Measurements from ENCODE around the gene ANP32B. TPM values are rescaled to one million over a fixed set of nuclear protein-coding genes. Genes with fewer than 3 reads are reported as not detected.

Gene ANP32B
- polyA plus RNA-seq, 1 of the 3 experiments (the other 2 are of a cell fraction), result 28.4 TPM

- Histone ChIP-seq H3K36me3 (replicated peaks in 1 of 2; ENCODE audit: control insufficient read depth in 1 of 2, insufficient read depth in 2 of 2, low read length in 1 of 2) (peaks cover 65 to 78% of the 10 kb centered on the region in 2 experiments), H3K27ac (ENCODE audit: low read depth in 2 of 2, low read length in 1 of 2) (no peak overlapping the region), H3F3A (replicated peaks; ENCODE audit: insufficient read depth) (peaks cover 3% of the 10 kb centered on the region), H3K79me2 (ENCODE audit: insufficient read depth) (peaks cover 23% of the 10 kb centered on the region), H3K4me2 (no peak overlapping the region), H2AFZ (ENCODE audit: low read depth) (no peak overlapping the region), H3K9me3 (no peaks in the 10 kb centered on the region), H3K4me1 (ENCODE audit: control insufficient read depth in 1 of 2, insufficient read depth in 2 of 2, low read depth in 1 of 2, low read length in 1 of 2) (no peaks in the 10 kb centered on the region; a peak in 1 of 4 replicates), H3K27me3 (ENCODE audit: insufficient read depth) (no peaks in the 10 kb centered on the region), H3K9ac (no peak overlapping the region), H3K4me3 (ENCODE audit: low read depth in 2 of 2, low read length in 1 of 2) (no peak overlapping the region), H4K20me1 (ENCODE audit: insufficient read depth) (peaks cover 2% of the 10 kb centered on the region; the same call in 1 of the 2 replicates), H3K9me2 (no peaks in the 10 kb centered on the region)
- TF ChIP-seq USF2 (IDR thresholded peaks at IDR 0.05; ENCODE audit: borderline replicate concordance, low read depth, low read length), result no peak
- TF ChIP-seq EP300 (IDR thresholded peaks at IDR 0.05; ENCODE audit: borderline replicate concordance in 1 of 2, low read depth in 1 of 2, low read length in 1 of 2), result no peak
- TF ChIP-seq ELF1 (IDR thresholded peaks at IDR 0.05), result no peak
- no peak for TF ChIP-seq RFX5 (IDR thresholded peaks at IDR 0.05; ENCODE audit: low read length)
- TF ChIP-seq MEF2A (IDR thresholded peaks at IDR 0.05; ENCODE audit: borderline replicate concordance, low read depth), result no peak
- TF ChIP-seq YY1 (IDR thresholded peaks at IDR 0.05; ENCODE audit: low read depth), result no peak
- no peak for TF ChIP-seq SMC3 (IDR thresholded peaks at IDR 0.05; ENCODE audit: low read depth, low read length)
- no peak for TF ChIP-seq TEAD4 (IDR thresholded peaks at IDR 0.05; ENCODE audit: borderline replicate concordance, insufficient read depth)
- no peak for TF ChIP-seq RXRA (IDR thresholded peaks at IDR 0.05; ENCODE audit: borderline replicate concordance, low read depth)
- TF ChIP-seq, protein P1, sequence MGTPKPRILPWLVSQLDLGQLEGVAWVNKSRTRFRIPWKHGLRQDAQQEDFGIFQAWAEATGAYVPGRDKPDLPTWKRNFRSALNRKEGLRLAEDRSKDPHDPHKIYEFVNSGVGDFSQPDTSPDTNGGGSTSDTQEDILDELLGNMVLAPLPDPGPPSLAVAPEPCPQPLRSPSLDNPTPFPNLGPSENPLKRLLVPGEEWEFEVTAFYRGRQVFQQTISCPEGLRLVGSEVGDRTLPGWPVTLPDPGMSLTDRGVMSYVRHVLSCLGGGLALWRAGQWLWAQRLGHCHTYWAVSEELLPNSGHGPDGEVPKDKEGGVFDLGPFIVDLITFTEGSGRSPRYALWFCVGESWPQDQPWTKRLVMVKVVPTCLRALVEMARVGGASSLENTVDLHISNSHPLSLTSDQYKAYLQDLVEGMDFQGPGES (IDR thresholded peaks at IDR 0.05; ENCODE audit: low read depth, low read length), result no peak
- no peak for TF ChIP-seq FOXM1 (IDR thresholded peaks at IDR 0.05; ENCODE audit: low read depth)
- no peak for TF ChIP-seq MAX (IDR thresholded peaks at IDR 0.05; ENCODE audit: low read depth)
- no peak for TF ChIP-seq NFIC (IDR thresholded peaks at IDR 0.05; ENCODE audit: borderline replicate concordance)
- TF ChIP-seq GATA2 (CRISPR knock-in tag; IDR thresholded peaks at IDR 0.05), result no peak
- TF ChIP-seq CHD2 (IDR thresholded peaks at IDR 0.05; ENCODE audit: low read length, partially characterized antibody), result no peak
- no peak for TF ChIP-seq RCOR1 (IDR thresholded peaks at IDR 0.05; ENCODE audit: low read length)
- TF ChIP-seq GABPA (IDR thresholded peaks at IDR 0.05; ENCODE audit: low read depth), result no peak
- TF ChIP-seq FOXJ3 (CRISPR knock-in tag; IDR thresholded peaks at IDR 0.05), result no peak
- peak; percentile 21 for DNase-seq
- WGBS (ENCODE audit: low lambda C conversion rate), result 83% methylated on average over 2 of the region's 2 CpGs
- POLR2A ChIA-PET, result no interaction called here
- CTCF ChIA-PET, result interaction anchor here (1.1 kb wide), 1 partner anchor 253 kb away, joined by 4 read pairs; no protein-coding TSS in a partner anchor
These were observed 27.3 kb downstream of the ANP32B start for GRCh38 chr9:98010445-98010844.

Data from SK-N-SH (cell line).